Ovary (tissue), 3 donors: ENCODE results near the gene SSC4D.
"Not testable (repeated sequence)": the region's sequence is repeated elsewhere in the genome, so short reads cannot be mapped to it uniquely, and the experiment has no call there.

ENCODE experiments used
- EP300 ChIP-seq: sonication (generic); formaldehyde crosslinking; IDR thresholded peaks from one replicate; pipeline ENCODE4 v1.6.1; 2017; ENCODE audit warnings: antibody characterized with exemption
- TF ChIP-seq, protein P1 (sequence below), 3 donors: fragments of 450-650 bp in 2 of 3; fragments of 200-600 bp in 1 of 3; IDR thresholded peaks; one replicate each; pipeline versions ENCODE4 v1.5.1 to v1.8.0; 2016 to 2022; ENCODE audit warnings: antibody characterized with exemption in 3 of 3, mild to moderate bottlenecking in 1 of 3
- donor health status: DM: no; HTN: no; CAD: no.

DNA sequence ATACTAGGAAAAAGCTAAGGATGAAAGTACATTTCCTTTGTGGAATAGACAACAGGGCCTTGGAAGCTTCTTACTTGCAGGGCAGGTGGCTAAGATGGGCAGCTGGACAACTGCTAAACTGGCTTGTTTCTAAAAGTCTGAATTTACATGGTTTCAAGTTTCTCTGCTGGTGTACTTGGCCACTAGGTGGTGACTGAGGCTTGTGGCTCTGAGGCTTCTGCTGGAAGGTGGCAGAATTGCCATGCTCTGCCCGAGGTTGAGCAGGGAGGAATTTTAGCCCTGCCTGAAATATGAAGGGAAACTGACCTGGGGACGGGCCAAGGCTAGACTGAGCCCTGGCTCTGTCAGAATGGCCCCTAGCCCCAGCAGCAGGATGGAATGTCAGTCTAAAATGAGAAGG is 28.4 kb upstream of the SSC4D start:
- not testable (repeated sequence) for TF ChIP-seq EP300
- TF ChIP-seq, protein P1, sequence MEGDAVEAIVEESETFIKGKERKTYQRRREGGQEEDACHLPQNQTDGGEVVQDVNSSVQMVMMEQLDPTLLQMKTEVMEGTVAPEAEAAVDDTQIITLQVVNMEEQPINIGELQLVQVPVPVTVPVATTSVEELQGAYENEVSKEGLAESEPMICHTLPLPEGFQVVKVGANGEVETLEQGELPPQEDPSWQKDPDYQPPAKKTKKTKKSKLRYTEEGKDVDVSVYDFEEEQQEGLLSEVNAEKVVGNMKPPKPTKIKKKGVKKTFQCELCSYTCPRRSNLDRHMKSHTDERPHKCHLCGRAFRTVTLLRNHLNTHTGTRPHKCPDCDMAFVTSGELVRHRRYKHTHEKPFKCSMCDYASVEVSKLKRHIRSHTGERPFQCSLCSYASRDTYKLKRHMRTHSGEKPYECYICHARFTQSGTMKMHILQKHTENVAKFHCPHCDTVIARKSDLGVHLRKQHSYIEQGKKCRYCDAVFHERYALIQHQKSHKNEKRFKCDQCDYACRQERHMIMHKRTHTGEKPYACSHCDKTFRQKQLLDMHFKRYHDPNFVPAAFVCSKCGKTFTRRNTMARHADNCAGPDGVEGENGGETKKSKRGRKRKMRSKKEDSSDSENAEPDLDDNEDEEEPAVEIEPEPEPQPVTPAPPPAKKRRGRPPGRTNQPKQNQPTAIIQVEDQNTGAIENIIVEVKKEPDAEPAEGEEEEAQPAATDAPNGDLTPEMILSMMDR (IDR thresholded peaks at IDR 0.05), result not testable (repeated sequence)
